ENCODE data around the gene SAA2.
A peak's percentile ranks its signal among the peaks of the same experiment; 100 is the strongest.
"Not testable (repeated sequence)": the region's sequence is repeated elsewhere in the genome, so short reads cannot be mapped to it uniquely, and the experiment has no call there.

The SAA2 gene

DNA sequence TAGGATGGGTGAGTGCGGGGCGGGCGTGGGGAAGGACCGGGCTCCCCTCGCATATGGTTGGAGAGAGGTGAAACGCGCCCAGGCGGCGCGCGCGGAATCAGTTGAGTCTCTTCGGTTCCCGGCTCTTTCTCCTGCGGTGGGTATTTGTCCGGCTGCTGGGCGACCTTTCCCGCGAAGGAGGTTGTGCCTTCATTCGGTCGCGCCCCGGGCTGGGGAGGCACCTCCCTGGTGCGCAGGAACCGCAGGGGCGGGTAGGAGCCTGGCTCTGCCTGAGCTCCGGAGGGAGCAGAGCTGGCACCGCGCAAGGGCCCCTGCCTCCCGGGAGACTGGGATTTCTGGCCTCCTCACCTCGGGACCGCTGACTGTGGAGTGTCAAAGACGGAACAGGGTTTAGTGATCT is 39.4 kb downstream of the SAA2 start:
- DNase-seq (ENCODE audit: low read depth, low spot score): no peak
- H3K4me3 ChIP-seq (ENCODE audit: low read length): no peak overlapping the region

DNA sequence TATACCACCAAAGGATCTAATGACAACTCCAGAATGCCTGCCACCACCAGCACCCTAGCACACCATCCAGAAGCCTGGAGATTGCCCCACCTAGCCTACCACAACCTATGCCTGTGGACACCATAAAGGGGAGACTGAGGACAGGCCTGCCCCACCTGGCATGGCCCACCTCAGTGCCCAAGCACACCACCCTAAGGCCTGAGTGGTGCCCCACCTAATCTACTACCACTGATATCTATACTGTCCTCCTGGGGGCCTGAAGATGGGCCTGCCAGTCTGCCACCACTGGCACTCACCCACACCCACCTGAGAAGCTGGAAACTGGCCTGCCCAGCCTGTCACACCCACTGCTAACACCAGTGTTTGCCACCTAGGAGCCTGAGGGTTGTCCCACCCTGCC is 43.7 kb downstream of the SAA2 start:
- no peak for DNase-seq (ENCODE audit: low read depth, low spot score)

DNA sequence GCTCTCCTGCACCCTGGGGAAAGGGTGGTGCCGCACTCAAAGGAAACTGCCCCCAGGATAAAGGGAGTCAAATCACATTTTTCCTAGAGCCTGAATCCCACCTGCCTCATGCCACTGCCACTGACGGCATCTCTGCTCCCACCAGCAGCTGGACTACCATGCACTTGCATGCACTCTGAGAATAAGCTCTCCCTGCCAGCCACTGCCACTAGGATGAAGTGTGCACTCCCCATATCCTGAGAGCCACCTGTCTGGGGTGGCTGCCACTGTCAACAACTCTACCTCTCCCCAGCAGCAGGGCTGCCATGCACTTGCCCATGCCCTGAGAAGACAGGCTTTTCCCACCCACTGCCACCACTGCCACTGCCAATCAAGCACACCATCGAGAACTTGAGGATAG is 44.2 kb downstream of the SAA2 start:
- H3K4me3 ChIP-seq (ENCODE audit: low read length): no peak overlapping the region
- DNase-seq (ENCODE audit: low read depth, low spot score): no peak

More for the DNA sequence above, 43.7 kb downstream of the SAA2 start:
- no peak overlapping the region for H3K4me3 ChIP-seq (ENCODE audit: low read length)

DNA sequence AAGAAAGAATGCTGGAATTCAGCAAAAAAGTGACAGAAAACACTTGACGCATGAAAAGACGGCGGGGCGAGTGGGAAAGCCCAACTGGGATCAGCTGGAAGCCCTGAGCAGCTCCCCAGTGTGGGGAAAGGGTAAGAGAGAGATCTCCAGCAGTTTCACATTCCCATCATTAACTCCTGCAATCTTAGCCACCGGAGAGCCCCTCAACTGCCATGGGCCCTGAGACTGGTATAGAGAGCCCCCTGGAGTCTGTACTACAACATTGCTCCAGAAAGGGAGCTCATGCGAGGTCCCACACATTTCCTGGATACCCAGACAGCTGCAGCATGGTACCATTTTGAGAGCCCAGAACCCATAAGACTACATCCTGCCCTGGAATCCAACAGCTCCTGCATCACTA is 44.7 kb downstream of the SAA2 start:
- H3K4me3 ChIP-seq (ENCODE audit: low read length): no peak overlapping the region
- DNase-seq (ENCODE audit: low read depth, low spot score): peak; percentile 15

DNA sequence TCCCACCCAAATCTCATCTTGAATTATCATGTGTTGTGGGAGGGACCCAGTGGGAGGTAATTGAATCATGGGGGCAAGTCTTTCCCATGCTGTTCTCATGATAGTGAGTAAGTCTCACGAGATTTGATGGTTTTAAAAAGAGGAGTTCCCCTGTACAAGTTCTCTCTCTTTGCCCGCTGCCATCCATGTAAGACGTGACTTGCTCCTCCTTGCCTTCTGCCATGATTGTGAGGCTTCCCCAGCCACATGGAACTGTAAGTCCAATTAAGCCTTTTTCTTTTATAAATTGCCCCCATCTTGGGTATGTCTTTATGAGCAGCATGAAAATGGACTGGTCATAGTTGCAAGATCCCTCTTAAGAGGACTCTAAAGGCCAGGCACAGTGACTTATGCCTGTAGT is 50.7 kb downstream of the SAA2 start:
- DNase-seq (ENCODE audit: low read depth, low spot score); H3K4me3 ChIP-seq (ENCODE audit: low read length): not testable (repeated sequence)

DNA sequence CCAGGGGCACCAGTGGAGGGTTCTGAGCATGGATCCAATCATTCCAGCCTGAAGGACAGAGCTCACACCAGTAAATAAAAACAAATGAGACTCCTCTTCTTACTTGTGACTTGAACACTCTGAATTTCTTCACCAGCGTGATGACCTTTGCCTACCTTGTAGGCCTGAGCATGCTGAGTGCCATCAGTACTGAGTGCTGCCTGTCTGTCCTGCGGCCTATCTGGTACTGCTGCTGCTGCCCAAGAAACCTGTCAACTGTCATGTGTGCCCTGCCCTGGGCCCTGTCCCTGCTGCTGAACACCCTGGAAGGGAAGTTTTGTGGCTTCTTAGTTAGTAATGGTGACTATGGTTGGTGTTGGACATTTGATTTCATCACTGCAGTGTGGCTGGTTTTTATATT is 51.9 kb downstream of the SAA2 start:
- DNase-seq (ENCODE audit: low read depth, low spot score): no peak
- H3K4me3 ChIP-seq (ENCODE audit: low read length): no peak overlapping the region
